ENCODE data around the gene UVRAG.
"Not testable (repeated sequence)": the region's sequence is repeated elsewhere in the genome, so short reads cannot be mapped to it uniquely, and the experiment has no call there.

The UVRAG gene

GRCh38 chr11:75969626-75970308 lies 154.8 kb downstream of the UVRAG start:
- DNase-seq = no peak

GRCh38 chr11:75973710-75974109 lies 158.7 kb downstream of the UVRAG start:
- not testable (repeated sequence) for DNase-seq

- not testable (repeated sequence) for DNase-seq
Observed at GRCh38 chr11:75979075-75979474, 164.1 kb downstream of the UVRAG start.

GRCh38 chr11:75979479-75980027 lies 164.5 kb downstream of the UVRAG start:
- DNase-seq = not testable (repeated sequence)

- no peak for DNase-seq
Observed at GRCh38 chr11:75980031-75980430, 165.0 kb downstream of the UVRAG start.

GRCh38 chr11:75981546-75981945 lies 166.5 kb downstream of the UVRAG start:
- no peak for DNase-seq

GRCh38 chr11:75982309-75982708 lies 167.3 kb downstream of the UVRAG start:
- DNase-seq = no peak

- DNase-seq = no peak
Observed at GRCh38 chr11:75986966-75987365, 172.0 kb downstream of the UVRAG start.

- DNase-seq = no peak
Observed at GRCh38 chr11:75993126-75993525, 178.1 kb downstream of the UVRAG start.

- DNase-seq = no peak
Observed at GRCh38 chr11:75994616-75995015, 179.6 kb downstream of the UVRAG start.

- no peak for DNase-seq
Observed at GRCh38 chr11:75996523-75997442, 181.8 kb downstream of the UVRAG start.

- no peak for DNase-seq
Observed at GRCh38 chr11:76004400-76004799, 189.4 kb downstream of the UVRAG start.

- no peak for DNase-seq
Observed at GRCh38 chr11:76005756-76006155, 190.7 kb downstream of the UVRAG start.

GRCh38 chr11:76007166-76007565 lies 192.2 kb downstream of the UVRAG start:
- no peak for DNase-seq

GRCh38 chr11:76008474-76008873 lies 193.5 kb downstream of the UVRAG start:
- DNase-seq = peak in 1 of 3 donors; percentile 20

GRCh38 chr11:76010051-76010450 lies 195.0 kb downstream of the UVRAG start:
- DNase-seq = no peak

- no peak for DNase-seq
Observed at GRCh38 chr11:76013526-76013925, 198.5 kb downstream of the UVRAG start.

- DNase-seq = no peak
Observed at GRCh38 chr11:76023236-76024068, 208.4 kb downstream of the UVRAG start.

GRCh38 chr11:76025068-76025467 lies 210.1 kb downstream of the UVRAG start:
- DNase-seq = no peak

GRCh38 chr11:76025817-76026216 lies 210.8 kb downstream of the UVRAG start:
- DNase-seq = no peak

- no peak for DNase-seq
Observed at GRCh38 chr11:76026281-76026680, 211.3 kb downstream of the UVRAG start.

- DNase-seq = no peak
Observed at GRCh38 chr11:76026862-76027261, 211.9 kb downstream of the UVRAG start.

- DNase-seq = no peak
Observed at GRCh38 chr11:76030286-76030685, 215.3 kb downstream of the UVRAG start.

Measured in suppressor macrophage treated with lipopolysaccharide for 1 hour (primary cell).